ENCODE measurements around the gene REEP5.
"Not testable (repeated sequence)": the region's sequence is repeated elsewhere in the genome, so short reads cannot be mapped to it uniquely, and the experiment has no call there.

REEP5 gene

GRCh38 chr5:112921833-112922817, at the start of gene REEP5:
TSS of gene REEP5 (minus strand) at chr5:112922227. CDS start at chr5:112922190, 37 bp downstream.
- DNase-seq = peak; percentile 88

GRCh38 chr5:112971276-112971675, 49.2 kb upstream of the REEP5 start:
- DNase-seq = no peak

- DNase-seq = no peak
Measured at GRCh38 chr5:112968411-112969106, 46.5 kb upstream of the REEP5 start.

GRCh38 chr5:112967520-112968083, 45.6 kb upstream of the REEP5 start:
- no peak for DNase-seq

GRCh38 chr5:112965733-112966306, 43.8 kb upstream of the REEP5 start:
- DNase-seq = no peak

GRCh38 chr5:112963374-112963733, 41.3 kb upstream of the REEP5 start:
- DNase-seq = not testable (repeated sequence)

GRCh38 chr5:112960863-112961504, 39.0 kb upstream of the REEP5 start:
- no peak for DNase-seq

- DNase-seq = no peak
Measured at GRCh38 chr5:112960315-112960714, 38.3 kb upstream of the REEP5 start.

GRCh38 chr5:112959872-112960271, 37.8 kb upstream of the REEP5 start:
- DNase-seq = not testable (repeated sequence)

- no peak for DNase-seq
Measured at GRCh38 chr5:112958093-112959088, 36.4 kb upstream of the REEP5 start.

- no peak for DNase-seq
Measured at GRCh38 chr5:112957036-112957808, 35.2 kb upstream of the REEP5 start.

GRCh38 chr5:112956606-112957005, 34.6 kb upstream of the REEP5 start:
- no peak for DNase-seq

GRCh38 chr5:112951124-112951702, 29.2 kb upstream of the REEP5 start:
- no peak for DNase-seq

- no peak for DNase-seq
Measured at GRCh38 chr5:112948458-112948857, 26.4 kb upstream of the REEP5 start.

- no peak for DNase-seq
Measured at GRCh38 chr5:112940670-112941069, 18.6 kb upstream of the REEP5 start.

- DNase-seq = no peak
Measured at GRCh38 chr5:112938286-112938685, 16.3 kb upstream of the REEP5 start.

- DNase-seq = no peak
Measured at GRCh38 chr5:112935675-112936074, 13.6 kb upstream of the REEP5 start.

- DNase-seq = no peak
Measured at GRCh38 chr5:112934366-112934663, 12.3 kb upstream of the REEP5 start.

GRCh38 chr5:112933651-112934365, 11.8 kb upstream of the REEP5 start:
- DNase-seq = no peak

- DNase-seq = no peak
Measured at GRCh38 chr5:112933105-112933504, 11.1 kb upstream of the REEP5 start.

Measured in NCI-H146 (cell line).